Smooth muscle cell of the brain vasculature (primary cell): ENCODE data around the gene DNLZ.

Experiments
- DNase-seq: peaks from one replicate; pipeline ENCODE4 v3.0.0-alpha.2; 2012; ENCODE audit warnings: low read depth, low spot score

Gene DNLZ

DNA sequence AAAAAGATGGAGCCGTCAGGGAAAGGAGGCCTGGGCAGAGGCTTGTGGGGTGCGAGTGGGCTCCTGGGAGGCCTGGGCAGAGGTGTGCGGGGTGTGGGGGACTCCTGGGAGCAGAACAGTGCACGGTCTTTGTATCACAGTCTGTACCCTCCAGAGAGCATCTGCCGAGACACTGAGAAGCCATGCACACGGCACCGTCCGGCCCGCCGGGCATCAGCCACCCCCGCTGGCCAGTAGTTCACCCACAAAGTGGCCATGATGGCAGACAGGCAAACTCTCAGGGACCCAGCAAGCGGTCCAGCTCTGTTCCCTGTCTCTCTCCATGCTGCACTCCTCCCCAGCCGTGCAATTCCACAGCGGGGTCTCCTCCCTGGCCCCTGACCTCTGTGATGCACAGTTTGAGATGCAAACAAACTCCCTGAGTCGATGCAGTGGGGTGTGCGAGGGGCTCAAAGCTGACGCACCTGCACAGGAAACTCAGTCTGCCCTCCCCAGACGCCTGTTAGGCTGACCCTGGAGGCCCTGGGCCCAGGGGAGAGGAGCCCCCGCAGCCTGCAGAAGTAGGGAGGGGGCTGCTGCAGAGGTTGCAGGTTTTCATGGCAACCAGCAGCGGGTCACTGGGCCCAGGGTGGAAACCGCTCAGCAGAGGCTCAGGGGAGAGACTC is 45.3 kb downstream of the DNLZ start:
- DNase-seq: no peak

DNA sequence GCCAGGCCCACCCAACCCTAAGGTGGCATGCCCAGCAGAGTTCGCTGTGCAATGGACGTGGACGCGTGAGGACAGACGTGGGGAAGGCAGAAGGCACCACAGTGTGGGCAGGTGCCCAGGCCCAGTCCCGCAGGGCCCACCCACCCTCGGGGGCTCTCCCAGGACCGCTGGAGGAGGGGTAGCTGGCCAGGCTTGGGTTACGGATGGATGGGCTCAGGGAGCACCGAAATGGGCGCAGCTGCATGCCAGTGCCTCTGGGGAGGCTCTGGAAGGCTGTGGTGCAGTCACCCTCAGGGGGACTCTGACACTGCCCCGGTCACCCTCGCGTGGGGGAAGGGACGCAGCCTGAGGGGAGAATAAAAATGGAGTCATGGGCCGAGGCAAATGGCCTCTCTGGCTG is 45.8 kb downstream of the DNLZ start:
- DNase-seq: no peak

DNA sequence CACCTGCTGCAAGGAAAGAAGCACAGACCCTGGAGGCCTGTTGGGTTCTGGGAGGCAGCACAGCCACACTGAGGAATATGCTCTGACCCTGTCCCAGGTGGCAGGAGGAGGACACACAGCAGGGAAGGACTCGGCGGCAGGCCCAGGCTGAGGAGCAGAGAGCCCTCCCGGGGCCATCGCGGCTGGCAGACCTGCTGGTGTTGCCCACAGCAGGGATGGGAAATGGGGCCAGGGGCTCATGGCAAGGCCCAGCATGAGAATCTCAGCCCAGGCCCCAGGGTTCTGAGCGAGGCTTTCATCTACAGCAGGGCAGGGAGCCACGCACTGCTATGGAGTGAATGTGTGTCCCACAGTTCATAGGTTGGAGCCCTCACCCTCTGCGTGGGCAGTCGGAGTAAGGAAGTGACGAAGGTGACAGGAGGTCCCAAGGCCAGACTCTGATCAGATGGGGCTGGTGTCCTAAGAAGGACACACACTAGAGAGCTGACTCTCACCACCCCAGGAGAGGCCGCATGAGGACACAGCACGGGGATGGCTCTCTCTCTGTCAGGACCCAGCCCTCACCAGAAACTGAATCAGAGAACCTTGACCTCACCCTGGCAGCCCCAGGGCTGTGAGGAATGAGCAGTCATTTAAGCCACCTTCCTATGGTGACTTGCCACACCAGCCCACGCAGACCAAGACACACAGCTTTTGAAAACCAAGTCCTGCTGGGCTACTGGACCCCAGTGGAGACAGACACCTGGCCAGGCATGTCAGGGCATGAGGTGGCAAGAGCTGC is 46.5 kb downstream of the DNLZ start:
- no peak for DNase-seq

DNA sequence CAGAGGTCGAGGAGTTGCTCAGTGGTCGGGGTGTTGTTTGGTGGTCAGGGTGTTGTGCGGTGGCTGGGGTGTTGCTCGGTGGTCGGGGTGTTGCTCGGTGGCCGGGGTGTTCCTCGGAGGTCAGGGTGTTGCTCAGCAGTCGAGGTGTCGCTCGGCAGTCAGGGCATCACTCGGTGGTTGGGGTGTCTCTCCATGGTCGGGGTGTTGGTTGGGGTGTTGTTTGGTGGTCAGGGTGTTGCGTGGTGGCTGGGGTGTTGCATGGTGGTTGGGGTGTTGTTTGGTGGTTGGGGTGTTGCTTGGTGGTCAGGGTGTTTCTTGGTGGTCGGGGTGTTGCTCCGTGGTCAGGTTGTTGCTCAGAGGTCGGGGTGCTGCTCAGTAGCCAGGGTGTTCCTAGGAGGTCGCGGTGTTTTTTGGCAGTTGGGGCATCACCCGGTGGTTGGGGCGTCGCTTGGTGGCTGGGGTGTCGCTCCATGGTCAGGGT is 47.2 kb downstream of the DNLZ start:
- no peak for DNase-seq

DNA sequence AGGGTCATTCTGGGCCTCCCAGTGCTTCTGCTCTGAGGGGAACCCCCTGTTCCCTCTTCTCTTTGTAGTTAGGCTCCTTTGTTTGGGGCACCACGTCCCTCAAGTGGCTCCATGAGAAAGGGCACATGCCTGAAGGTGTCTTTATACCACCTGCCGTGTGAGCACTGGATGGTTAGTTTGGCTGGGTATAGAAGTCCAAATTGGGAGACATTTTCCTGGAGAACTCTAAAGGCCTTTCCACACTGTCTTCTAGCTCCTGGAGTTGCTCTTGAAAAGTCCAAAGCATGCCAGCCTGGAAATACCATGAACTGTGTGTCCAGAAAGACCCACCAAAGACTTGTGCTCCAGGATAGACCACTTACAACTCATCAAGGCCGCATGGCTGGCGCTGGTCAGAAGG is 48.6 kb downstream of the DNLZ start:
- no peak for DNase-seq

DNA sequence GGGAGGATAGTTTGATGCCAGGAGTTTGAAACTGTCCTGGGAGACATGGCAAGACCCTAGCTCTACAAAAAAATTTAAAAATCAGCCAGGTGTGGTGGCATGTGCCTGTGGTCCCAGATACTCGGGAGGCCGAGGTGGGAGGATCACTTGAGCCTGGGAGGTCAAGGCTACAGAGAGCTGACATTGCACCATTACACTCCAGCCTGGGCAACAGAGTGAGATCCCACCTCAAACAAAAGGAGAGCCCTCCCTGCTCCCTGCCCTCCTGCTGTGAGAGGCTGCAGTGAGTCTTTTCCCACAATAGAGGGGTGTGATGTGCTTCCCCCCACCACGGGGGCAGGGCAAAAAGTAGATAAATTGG is 49.5 kb downstream of the DNLZ start:
- DNase-seq: no peak

DNA sequence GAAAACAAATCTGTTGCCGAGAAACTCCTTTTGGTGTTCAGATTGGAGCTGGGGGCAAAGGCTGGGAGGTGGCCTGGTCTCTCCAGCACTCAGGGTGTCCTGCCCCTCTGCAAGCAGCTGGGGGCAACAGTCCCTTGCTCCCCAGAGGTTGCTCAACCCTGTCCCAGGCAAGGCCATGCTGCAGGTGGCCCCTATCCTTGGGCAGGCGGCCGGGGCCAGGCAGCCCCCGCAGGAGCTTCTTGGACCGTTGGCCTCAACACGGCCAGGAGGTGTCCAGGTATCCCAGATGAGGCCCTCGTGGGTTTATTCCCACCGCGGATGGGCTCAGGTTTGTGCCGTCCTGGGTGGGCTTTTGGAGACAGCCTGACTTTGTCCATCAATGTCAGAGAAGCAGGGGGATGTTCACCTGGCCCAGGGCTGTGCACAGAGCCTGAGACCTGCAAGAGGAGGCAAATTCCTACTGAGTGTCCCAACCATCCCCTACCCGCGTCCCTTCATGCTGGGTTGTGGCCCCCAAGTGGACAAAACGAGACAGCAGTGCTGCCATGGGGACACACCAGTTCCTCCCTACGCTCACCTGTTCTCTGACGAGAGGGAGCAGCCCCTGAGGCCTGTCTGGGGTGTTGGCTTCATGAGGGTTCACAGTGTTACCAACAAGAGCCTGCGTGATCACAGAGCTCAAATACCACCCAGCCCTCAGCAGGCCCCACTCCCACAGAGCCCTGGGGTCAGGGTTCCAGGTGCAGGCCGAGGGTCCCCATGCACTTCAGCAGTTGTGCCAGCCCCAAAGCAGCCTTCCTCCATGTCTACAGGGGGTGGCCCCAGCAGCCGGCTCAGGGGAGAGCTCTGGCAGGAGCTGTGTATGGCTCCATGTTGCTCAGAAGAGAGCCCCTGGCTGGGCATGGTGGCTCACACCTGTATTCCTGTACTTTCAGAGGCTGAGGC is 50.2 kb downstream of the DNLZ start:
- DNase-seq: no peak

DNA sequence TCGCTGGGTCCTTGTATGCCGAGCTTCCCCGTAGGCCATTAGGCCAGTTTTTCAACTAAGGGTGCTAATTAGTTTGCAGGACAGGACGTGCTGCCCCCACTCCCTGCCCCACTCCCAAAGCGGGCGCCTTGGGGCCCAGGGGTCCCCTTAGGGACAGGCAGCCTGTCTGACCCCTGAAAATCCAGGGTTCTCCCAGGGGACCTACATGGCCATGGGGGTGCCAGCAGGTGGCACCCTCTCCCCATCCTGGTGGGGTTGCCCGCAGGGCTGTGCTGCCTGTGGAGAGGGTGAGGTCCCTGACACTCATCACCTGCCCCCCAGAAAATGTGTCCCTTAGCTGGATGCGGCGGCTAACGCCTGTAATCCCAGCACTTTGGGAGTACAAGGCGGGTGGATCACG is 51.1 kb downstream of the DNLZ start:
- no peak for DNase-seq

DNA sequence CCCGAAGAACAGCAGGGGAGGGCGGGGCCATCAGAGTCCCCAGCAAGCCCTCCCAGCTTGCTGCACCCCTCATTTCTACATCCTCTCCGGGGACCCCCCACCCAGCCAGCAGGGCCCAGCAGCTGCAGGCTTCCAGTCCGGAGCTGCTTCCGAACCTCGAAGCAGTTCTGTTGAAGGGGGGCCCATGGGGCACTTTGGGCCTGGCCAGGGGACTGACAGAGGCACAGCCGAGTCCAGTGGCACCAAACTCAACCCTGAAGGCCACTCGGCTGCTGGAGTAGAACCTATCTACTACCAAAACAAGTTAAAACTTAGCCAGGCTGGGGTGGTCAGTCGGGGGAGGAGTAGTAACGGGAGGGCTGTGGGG is 51.6 kb downstream of the DNLZ start:
- no peak for DNase-seq

DNA sequence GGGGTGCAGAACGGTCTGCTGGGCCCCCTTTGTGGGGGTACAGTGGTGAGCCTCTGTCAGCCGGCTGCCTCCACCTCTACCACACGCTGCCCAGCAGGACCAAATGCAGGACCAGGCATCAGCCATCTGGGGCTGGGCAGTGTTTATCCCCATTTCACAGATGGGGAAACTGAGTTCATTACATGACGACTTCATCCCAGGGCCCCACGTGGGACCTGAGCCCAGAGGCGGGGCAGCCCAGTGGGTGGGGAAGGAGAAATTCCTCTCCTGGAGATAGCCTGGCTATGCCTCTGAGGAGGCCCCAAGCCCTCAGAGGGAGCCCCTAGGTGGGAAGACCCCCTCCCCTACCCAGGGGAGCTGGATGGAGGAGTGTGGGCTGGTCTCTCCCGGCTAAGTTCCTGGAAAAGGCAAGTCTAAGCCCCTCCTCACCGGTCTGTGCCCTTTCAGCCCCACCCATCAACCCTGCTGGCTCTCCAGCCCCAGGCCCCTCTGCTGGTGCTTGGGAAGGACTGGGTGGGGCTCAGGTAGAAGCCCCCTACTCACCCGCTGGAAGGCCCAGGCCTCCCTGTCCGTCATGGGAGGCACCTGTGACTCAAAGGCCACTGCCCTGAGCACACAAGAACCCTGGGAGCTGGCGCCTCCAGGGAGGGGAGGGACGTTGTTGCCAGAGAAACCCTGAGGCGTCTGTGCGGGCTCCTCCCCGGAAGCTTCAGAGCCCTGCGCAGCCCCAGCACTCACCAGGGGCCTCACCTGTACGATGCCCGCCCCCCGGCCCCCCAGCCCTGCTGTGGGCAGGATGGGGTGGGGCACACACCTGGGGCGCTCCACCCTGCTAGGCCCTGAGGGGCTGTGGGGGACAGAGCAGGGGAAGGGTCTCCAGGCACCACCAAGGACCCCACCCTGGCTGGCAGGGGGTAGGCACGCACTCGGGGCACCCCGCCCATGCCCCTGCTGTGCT is 52.2 kb downstream of the DNLZ start:
- DNase-seq: no peak

DNA sequence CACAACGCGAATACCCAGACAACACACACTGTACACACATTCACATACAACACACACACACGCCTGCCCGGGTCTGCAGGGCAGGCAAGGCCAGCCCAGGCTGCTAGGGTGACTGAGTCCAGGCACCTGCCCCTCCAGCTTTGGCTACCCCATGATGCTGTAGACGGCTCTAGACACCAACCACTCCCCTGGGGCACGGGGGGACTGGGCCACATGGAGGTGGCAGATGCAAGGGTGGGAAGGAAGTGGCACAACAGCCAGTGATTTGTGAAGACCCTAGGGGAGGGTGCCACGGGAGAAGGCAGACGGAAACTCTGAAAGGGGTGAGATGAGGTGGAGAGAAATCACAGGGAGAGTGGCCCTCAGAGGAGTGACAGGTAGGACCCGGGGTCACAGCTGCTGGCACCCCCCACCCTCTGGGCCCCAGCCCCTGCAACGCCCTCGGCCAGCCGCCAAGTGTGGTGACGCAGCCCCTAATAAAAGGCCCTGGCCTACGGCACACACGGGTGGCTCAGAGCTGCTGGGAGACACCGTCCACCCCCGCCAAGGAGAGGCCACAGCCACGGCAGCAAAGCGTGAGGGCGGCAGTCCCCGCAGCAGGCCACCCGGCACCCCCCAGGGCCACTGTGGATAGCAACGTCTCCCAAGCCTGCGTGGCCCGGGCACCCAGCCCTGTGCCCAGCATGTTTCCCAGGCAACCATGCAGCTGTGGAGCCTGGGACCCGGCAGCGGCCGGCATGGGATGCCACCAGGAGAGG is 53.1 kb downstream of the DNLZ start:
- no peak for DNase-seq

DNA sequence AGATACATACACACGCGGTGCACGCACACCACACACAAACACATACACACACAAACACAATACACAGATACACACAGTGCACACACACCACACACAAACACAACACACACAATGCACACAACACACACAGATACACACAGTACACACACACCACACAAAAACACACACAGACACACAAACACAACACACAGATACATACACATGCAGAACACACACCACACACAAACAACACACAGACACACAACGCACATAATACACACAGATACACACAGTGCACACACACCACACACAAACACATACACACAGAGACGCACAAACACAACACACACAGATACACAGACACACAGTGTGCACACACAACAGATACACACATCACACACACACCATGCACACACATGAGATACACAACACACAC is 53.7 kb downstream of the DNLZ start:
- no peak for DNase-seq
